GM20431 (cell line): ENCODE results near the gene ADRA2A.

ENCODE experiments used
- in situ Hi-C: fragments of 300-500 bp; cut with MseI, MboI; formaldehyde crosslinking; loops from one replicate; pipeline ENCODE4 v1.15.0; 2020; ENCODE audit warnings: low sequenced_read_pairs; ENCODE audit not compliant: unreplicated experiment

Gene ADRA2A

DNA sequence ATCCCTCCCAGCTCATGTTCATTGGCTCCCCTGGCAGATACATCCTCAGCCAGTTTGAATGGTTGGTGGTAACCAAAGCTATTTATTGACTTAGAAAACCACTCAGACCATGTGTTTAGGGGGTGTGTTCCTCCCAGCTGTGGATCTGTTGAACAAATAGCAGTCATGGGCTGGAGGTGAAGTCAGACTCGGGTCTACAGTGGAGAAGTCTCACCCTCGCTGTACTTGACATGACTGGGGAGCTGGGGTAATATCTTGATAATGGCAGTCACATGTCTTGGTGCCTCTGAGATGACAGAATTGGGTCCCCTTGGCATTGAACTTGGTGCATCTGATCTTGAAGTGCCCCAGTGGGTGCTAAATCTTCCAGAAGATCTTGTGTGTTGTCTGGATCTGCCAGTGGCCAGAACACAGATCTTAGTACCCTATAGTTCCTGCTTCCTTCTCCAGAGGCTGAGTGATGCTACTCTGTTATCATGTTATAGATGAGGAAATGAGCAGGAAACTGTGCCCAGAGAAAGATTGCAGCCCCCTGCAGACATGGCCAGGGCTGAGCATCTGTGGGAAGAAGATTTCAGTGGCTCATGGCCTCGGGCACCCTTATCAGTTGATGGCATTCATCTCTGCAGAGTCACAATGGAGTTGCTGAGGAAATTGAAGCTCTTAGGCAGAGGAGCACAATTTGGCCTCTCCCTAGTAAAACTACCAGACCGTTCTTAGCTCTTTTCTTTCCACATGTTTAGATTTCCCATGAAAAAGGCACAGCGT, 50.4 kb downstream of the ADRA2A start:
- in situ Hi-C loops = no loop called here

GRCh38 chr10:111128331-111129180, 51.7 kb downstream of the ADRA2A start:
- in situ Hi-C loops = no loop called here

- in situ Hi-C loops = no loop called here
Measured at GRCh38 chr10:111129363-111129762, 52.5 kb downstream of the ADRA2A start.

DNA sequence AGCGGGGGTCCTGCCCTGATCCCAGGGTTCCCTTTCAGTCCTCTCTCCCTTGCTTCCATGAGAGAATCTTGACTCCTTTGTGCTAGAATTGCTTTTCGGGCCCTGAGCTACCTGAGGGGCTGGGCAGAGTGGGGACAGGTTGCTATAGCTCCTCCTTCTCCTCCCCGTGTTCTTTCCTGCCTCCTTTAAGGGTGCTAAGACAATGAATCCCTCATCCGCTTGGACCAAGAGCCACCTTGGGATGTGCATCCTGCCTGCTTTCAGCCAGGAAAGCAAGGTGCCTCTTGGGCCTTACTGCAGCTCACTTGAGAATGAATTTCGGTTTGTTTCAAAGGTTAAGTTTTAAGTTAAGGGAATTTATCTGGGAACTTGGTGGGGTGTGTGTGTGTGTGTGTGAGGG, 53.6 kb downstream of the ADRA2A start:
- in situ Hi-C loops = no loop called here
